Glutamatergic neuron (in vitro differentiated cells): ENCODE measurements around the gene ARPC2. TPM values are rescaled to one million over a fixed set of nuclear protein-coding genes. Genes with fewer than 3 reads are reported as not detected.

Experiments used
- DNase-seq: peaks from one replicate; pipeline ENCODE4 v3.0.0; 2022
- H3K27ac Mint-ChIP-seq: one replicate; pipeline ENCODE4 v1.8.0; 2020; ENCODE audit warnings: mild to moderate bottlenecking, mixed read lengths, inconsistent platforms; ENCODE audit not compliant: unreplicated experiment
- H3K27me3 Mint-ChIP-seq: one replicate; pipeline ENCODE4 v1.8.0; 2020; ENCODE audit warnings: mild to moderate bottlenecking, moderate library complexity, mixed read lengths, inconsistent platforms; ENCODE audit not compliant: unreplicated experiment
- H3K36me3 Mint-ChIP-seq: one replicate; pipeline ENCODE4 v1.8.0; 2020; ENCODE audit warnings: mild to moderate bottlenecking, mixed read lengths, inconsistent platforms; ENCODE audit not compliant: unreplicated experiment
- H3K4me1 Mint-ChIP-seq: one replicate; pipeline ENCODE4 v1.8.0; 2020; ENCODE audit warnings: mild to moderate bottlenecking, low read depth, mixed read lengths, inconsistent platforms; ENCODE audit not compliant: unreplicated experiment
- H3K4me3 Mint-ChIP-seq: one replicate; pipeline ENCODE4 v1.8.0; 2020; ENCODE audit warnings: mild to moderate bottlenecking, mixed read lengths, inconsistent platforms; ENCODE audit not compliant: unreplicated experiment
- H3K9me3 Mint-ChIP-seq: one replicate; pipeline ENCODE4 v1.8.0; 2020; ENCODE audit warnings: mild to moderate bottlenecking, moderate library complexity, mixed read lengths, inconsistent platforms; ENCODE audit not compliant: unreplicated experiment
- CTCF ChIP-seq: fragments of 200-600 bp; sonication (generic); IDR thresholded peaks from one replicate; pipeline ENCODE4 v1.5.0; 2021; ENCODE audit not compliant: partially characterized antibody, unreplicated experiment
- total RNA-seq: library from RNA; stranded (reverse); fragmentation: NEBNext Ultra II Directional; extraction: Animal tissue kit (Norgen Biotek cat#: 25700); gene quantifications from one replicate; pipeline ENCODE4 v1.2.1, GENCODE V29; 2021; ENCODE audit not compliant: unreplicated experiment

The ARPC2 gene
- total RNA-seq, 1 donor from 2014 or later, result 207 TPM

GRCh38 chr2:218275371-218276072 is 58.5 kb downstream of the ARPC2 start:
- TF ChIP-seq CTCF, result no peak
- Mint-ChIP-seq H3K27ac (peak overlapping the region; percentile 90), H3K27me3 (peaks cover 10% of the 10 kb centered on the region), H3K9me3 (peaks cover 9% of the 10 kb centered on the region), H3K4me1 (peaks cover 29% of the 10 kb centered on the region), H3K4me3 (peak overlapping the region; percentile 55), H3K36me3 (no peaks in the 10 kb centered on the region)
- no peak for DNase-seq

DNA sequence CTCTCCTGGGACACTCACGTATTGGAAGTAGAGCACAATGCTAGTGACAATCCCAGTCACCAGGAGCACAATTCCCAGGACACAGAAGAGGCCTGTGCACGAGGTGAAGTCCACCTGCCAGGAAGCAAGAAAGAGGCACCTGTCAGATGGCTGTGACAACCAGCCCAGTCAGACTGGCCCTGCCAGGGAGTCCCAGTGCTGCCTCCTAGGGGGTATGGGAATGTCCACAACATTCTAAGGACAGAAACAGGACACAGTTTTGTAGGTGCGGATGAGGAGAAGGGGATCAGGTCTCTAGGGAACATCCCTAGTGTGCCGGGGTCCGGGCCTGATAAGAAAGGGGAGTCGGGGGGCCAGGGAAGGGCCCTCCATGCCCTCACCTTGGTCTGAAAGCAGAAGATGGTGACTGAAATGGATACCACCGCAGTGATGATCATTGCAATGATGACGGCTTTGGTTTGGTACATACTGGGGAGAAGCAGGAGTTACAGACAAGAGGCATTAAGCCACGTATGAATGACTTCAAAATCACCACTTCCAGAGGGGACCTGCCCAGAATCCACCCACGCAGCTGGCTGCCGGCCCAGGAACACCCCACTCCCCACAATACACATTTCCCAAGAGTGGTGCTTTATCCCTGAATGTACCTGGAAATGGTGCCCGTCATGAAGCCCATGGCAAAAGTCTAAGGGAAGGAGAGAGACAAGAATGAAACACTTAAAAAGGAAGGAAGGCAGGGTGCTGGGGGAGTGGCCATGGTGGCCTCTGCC is 60.2 kb downstream of the ARPC2 start:
- Mint-ChIP-seq H3K27ac (no peak overlapping the region), H3K4me1 (peaks cover 27% of the 10 kb centered on the region), H3K27me3 (peaks cover 10% of the 10 kb centered on the region), H3K9me3 (peaks cover 9% of the 10 kb centered on the region), H3K36me3 (no peaks in the 10 kb centered on the region), H3K4me3 (no peak overlapping the region)
- no peak for TF ChIP-seq CTCF
- no peak for DNase-seq

GRCh38 chr2:218277921-218278320 is 60.9 kb downstream of the ARPC2 start:
- H3K27me3 Mint-ChIP-seq, result peaks cover 10% of the 10 kb centered on the region
- TF ChIP-seq CTCF, result no peak
- H3K36me3 Mint-ChIP-seq, result no peaks in the 10 kb centered on the region
- H3K4me1 Mint-ChIP-seq, result peaks cover 31% of the 10 kb centered on the region
- H3K4me3 Mint-ChIP-seq, result no peak overlapping the region
- DNase-seq, result no peak
- no peak overlapping the region for H3K27ac Mint-ChIP-seq
- peaks cover 9% of the 10 kb centered on the region for H3K9me3 Mint-ChIP-seq

- Mint-ChIP-seq H3K4me3 (no peak overlapping the region), H3K27ac (no peak overlapping the region), H3K27me3 (peaks cover 10% of the 10 kb centered on the region), H3K4me1 (peaks cover 30% of the 10 kb centered on the region), H3K36me3 (no peaks in the 10 kb centered on the region), H3K9me3 (peaks cover 9% of the 10 kb centered on the region)
- DNase-seq, result no peak
- no peak for TF ChIP-seq CTCF
Measured at GRCh38 chr2:218278531-218279360, 61.8 kb downstream of the ARPC2 start.
